DLD1 (cell line): ENCODE data around the gene ZNF281.
"Not testable (repeated sequence)": the region's sequence is repeated elsewhere in the genome, so short reads cannot be mapped to it uniquely, and the experiment has no call there.

ENCODE experiments used
- in situ Hi-C: cut with HindIII; loops from 2 replicates; pipeline ENCODE4 v1.10.0; 2017; ENCODE audit warnings: low sequenced_read_pairs

The ZNF281 gene, protein sequence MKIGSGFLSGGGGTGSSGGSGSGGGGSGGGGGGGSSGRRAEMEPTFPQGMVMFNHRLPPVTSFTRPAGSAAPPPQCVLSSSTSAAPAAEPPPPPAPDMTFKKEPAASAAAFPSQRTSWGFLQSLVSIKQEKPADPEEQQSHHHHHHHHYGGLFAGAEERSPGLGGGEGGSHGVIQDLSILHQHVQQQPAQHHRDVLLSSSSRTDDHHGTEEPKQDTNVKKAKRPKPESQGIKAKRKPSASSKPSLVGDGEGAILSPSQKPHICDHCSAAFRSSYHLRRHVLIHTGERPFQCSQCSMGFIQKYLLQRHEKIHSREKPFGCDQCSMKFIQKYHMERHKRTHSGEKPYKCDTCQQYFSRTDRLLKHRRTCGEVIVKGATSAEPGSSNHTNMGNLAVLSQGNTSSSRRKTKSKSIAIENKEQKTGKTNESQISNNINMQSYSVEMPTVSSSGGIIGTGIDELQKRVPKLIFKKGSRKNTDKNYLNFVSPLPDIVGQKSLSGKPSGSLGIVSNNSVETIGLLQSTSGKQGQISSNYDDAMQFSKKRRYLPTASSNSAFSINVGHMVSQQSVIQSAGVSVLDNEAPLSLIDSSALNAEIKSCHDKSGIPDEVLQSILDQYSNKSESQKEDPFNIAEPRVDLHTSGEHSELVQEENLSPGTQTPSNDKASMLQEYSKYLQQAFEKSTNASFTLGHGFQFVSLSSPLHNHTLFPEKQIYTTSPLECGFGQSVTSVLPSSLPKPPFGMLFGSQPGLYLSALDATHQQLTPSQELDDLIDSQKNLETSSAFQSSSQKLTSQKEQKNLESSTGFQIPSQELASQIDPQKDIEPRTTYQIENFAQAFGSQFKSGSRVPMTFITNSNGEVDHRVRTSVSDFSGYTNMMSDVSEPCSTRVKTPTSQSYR

GRCh38 chr1:200409761-200410565 is at the start of gene ZNF281:
ZNF281 (minus strand) TSS chr1:200410036; CDS start chr1:200409705, 331 bp downstream.
- in situ Hi-C loops, result no loop called here

GRCh38 chr1:200458780-200459179 is 48.9 kb upstream of the ZNF281 start:
- in situ Hi-C loops, result loop anchor here (10.0 kb wide), 1 partner anchor 94 kb away; no protein-coding TSS in a partner anchor

GRCh38 chr1:200457810-200458209 is 48.0 kb upstream of the ZNF281 start:
- in situ Hi-C loops, result loop anchor here (10.0 kb wide), 1 partner anchor 93 kb away; no protein-coding TSS in a partner anchor

DNA sequence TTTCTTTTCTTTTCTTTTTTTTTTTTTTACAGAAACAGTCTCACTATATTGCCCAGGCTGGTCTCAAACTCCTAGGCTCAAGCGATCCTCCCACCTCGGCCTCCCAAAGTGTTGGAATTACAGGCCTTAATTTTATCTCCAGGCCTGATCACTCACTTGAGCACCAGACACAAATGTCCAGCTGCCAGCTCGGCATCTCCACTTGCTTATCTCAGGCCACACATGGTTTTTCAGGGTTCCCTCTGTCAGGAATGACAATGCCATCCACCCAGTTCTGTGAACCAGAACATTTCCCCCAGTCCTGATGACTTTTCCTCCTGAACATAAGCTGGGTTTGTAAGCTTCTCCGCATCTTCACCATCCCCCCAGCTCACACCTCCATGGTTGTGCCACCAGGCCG is 44.6 kb upstream of the ZNF281 start:
- in situ Hi-C loops, result loop anchor here (10.0 kb wide), 1 partner anchor 90 kb away; no protein-coding TSS in a partner anchor

DNA sequence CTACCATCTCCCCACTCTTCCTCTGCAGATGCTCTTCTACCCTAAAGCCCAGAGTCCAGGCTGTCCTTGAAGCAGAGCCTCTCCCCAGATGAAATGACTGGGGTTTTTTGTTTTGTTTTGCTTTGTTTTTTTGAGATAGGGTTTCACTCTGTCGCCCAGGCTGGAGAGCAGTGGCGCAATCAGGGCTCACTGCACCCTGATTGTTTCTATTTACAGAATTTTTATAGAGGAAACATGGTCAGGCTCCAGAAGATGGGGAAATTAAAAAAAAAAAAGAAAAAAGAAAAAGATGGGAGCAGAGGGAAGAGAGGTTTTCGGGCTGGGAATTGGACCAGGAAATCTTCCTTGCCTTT is 43.7 kb upstream of the ZNF281 start:
- in situ Hi-C loops, result loop anchor here (10.0 kb wide), 1 partner anchor 89 kb away; no protein-coding TSS in a partner anchor

DNA sequence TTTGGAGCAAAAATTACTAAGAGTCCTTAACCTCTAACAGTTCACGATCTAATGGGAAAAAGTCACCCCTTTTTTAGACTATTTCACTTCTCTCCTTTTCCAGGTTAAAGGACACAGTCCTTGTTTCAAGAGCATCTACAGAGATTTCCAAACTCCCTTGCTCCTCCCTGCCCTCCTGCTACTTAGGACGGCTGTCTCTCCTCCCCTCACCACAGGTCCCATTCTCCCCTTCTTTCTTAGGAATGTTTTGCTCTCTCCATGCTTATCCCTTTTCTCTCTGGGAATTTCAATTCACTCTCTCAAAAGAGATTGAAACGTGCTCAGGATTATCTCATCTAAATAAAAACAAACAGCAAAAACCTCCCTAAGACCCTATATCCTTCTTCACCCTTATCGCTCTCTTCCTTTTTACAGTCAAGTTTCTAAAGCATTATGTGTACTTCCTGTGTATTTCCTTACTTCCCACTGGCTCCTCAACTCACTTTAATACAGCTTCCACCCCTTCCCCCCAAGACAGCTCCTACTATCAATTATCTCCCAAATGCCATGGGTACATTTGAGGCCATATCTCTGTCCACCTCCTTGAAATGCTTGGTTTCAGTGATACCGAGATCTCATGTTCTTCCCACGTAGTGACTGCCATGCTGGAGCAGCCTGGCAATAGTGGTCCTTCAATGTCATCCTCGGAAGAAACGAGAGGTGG is 43.2 kb upstream of the ZNF281 start:
- in situ Hi-C loops, result loop anchor here (10.0 kb wide), 1 partner anchor 88 kb away; no protein-coding TSS in a partner anchor

DNA sequence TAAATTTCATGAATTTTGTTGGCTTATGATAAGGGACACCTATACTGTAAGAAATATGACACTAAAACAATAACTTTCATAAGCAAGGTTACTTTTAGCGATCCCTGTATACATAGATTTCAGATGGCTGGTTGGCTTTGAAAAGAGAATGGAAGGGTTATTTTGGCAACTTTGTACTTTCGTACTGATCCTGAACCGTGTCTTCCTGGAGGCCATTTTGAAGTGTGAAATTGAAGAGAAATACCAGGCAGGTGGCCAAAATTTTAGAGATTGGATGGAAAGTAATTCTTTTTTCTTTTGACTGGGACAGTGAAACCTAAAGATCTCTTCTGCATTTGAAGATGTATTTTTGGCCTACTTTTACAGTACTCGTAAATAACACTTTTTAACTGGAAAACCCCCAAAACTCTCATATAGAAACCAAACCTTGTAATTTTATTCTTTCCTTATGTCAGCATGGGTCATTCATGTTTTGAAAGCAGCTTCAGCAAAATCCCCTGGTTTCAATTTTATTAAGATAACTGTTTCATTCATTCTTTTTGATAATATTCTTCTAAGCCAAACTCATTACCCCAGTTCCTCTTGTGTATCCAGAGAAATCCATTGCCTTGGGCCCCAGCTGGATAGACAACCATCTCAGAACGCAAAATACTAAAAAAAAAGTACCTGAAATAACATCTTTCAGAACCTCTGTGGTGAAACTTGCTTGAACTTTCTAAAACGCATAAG is 38.4 kb upstream of the ZNF281 start:
- in situ Hi-C loops, result no loop called here

DNA sequence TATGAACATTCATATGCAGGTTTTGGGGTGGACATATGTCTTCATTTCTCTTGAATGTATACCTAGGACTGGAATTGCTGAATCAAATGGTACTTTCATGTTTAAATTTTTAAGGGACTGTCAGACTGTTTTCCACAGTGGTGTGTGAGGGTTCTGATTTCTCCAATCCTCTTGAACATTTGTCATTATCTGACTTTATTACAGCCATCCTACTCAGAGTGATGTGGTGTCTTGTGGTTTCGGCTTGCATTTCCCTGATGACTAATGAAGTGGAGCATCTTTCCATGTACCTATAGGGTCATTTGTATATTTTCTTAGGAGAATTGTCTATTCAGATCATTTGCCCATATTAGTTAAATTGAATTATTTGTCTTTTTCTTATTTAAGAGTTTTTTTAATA is 35.4 kb upstream of the ZNF281 start:
- in situ Hi-C loops, result no loop called here

DNA sequence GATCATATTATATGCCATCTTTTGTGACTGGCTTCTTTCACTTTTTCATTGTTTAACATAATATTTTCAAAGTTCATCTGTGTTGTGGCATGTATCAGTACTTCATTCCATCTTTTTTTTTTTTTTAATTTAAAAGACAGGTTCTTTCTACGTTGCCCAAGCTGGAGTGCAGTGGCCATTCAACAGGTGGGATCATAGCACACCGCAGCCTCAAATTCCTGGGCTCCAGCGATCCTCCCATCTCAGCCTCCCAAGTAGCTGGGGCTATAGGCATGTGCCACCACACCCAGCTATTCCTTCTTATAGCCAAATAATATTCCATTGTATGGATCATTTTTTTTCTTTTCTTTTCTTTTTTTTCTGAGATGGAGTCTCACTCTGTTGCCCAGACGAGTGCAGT is 34.6 kb upstream of the ZNF281 start:
- in situ Hi-C loops, result no loop called here

- in situ Hi-C loops, result no loop called here
These were observed 34.0 kb upstream of the ZNF281 start for GRCh38 chr1:200443860-200444259.

DNA sequence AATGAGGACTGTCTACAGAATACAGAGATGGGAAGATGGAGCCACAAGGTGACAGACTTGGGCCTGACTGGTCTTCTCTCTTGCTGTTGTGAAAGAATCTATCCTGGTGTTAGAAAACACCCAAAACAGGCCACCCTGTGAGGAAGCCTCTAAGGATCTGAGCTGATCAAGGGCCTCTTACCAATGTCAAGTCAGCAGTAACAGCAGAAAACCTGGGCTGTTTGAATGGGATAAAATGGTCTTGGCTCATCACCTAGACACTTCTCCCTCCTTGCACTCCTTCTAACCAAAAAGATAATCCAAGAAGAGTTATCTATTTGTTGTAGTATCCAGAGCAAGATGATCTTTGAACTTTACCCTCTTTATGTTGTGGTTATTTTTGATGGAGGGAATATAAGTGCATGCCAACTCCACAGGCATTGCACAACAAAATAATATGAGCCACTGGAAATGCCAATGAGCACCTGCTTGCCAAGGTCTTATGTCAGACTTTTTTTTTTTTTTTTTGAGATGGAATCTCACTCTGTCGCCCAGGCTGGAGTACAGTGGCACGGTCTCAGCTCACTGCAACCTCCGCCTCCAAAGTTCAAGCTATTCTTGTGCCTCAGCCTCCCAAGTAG is 32.8 kb upstream of the ZNF281 start:
- in situ Hi-C loops, result no loop called here

DNA sequence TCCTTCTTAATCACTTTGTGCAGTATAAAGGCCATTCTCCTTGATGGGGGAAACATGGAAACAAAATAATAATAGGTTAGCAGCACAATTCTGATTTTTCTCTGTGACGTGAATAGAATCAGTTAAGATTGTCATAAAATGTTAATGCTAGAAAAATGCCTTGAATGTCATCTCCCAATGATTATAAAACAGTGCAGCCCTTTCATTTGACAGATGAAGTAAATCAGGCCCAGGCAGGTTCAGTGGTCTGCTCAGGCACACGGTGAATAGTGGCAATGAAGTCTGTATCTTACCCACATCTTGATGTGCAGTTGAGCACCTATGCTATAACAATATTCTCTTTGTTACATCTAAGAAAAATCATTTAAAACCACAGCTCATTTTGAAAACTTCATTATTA is 32.2 kb upstream of the ZNF281 start:
- in situ Hi-C loops, result no loop called here

- in situ Hi-C loops, result no loop called here
These were observed 29.1 kb upstream of the ZNF281 start for GRCh38 chr1:200438911-200439310.

DNA sequence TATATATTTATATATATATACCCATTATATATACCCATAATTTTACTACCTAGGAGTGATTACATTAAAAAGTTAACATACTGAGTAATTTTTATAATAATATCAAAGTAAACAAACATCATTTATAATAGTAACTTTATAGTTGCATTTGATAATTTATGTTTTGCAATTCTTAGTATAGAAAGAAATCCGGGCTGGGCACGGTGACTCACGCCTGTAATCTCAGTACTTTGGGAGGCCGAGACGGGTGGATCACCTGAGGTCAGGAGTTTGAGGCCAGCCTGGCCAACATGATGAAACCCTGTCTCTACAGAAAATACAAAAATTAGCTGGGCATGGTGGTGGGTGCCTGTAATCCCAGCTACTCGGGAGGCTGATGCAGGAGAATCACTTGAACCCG is 28.6 kb upstream of the ZNF281 start:
- in situ Hi-C loops, result not testable (repeated sequence)

DNA sequence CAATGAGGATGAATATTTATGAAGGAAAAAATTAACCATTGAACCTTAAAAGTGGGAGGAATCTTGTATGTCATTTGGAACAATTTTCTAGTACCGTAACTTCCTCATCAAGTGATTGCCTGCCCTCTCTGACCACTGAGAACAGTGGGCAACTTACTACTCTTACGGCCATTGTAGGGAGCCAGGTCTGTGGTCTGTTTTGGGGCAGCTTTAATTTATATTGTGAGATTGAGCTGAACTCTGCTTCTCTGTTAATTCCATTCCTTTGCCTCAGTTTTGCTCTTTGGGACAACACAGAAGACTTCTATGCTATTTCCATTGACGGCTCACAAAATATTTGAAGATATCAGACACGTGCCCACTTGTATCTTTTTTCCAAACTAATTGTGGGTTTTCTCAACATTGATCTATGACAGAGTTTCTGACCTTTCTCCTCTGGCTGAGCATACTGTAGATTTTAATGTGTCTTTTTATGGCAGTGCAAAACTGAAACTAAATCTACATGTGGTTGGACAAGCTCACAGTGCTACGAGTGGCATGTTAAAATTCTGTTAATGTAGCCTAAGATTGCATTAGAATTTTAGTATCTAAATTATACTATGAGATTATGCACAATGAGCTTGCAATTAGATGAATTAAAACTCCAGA is 27.8 kb upstream of the ZNF281 start:
- in situ Hi-C loops, result no loop called here

GRCh38 chr1:200437088-200437487 is 27.3 kb upstream of the ZNF281 start:
- in situ Hi-C loops, result no loop called here

DNA sequence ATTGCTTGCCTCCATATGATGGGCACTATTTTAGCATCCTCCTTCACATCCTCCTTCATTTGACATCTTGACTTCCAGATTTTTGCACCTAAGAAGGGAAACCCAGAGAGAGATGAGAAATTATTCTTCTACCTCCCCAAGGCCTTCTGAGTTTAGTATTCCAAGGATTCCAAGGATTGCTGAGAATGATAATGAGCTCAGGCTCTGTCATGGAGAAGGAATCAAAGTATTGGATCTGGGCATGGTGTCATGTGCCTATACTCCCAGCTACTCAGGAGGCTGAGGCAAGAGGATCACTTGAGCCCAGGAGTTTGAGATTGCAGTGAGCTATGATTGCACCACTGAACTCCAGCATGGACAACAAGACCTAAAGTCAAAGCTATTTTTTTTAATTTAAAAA is 26.6 kb upstream of the ZNF281 start:
- in situ Hi-C loops, result no loop called here

DNA sequence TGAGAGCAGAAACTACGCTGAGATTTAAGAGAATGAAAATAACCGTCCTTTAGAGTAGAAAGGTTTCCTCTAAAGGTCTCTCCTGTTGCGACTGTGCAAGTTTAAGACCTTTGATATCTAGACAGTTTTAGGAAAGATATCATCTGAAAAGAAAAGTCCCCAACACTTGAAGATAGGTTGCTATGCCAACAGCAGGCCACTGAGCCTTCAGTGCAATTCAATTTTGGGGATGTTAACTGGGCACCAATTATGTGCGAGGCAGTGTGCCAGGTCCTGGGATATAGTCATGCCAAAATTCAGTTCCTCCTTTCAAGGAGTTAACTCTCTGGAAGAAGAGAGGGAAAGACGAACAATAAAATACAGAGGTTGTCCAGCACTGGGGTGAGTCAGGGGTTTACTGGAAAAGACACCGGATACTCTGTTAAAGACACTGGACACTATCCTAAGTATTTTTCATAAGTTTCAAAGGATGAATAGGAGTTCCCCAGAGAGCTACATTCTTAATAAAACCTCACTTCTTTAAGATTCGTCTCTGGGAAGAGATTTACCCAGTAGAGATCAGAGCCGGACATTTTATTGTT is 25.5 kb upstream of the ZNF281 start:
- in situ Hi-C loops, result no loop called here
